ENCODE data around the gene HAUS1.
A peak's percentile ranks its signal among the peaks of the same experiment; 100 is the strongest.
"Not testable (repeated sequence)": the region's sequence is repeated elsewhere in the genome, so short reads cannot be mapped to it uniquely, and the experiment has no call there.

Gene HAUS1

GRCh38 chr18:46158499-46158898, 54.3 kb downstream of the HAUS1 start:
- no peak for DNase-seq (ENCODE audit: low read depth)

- no peak for DNase-seq (ENCODE audit: low read depth)
Observed at GRCh38 chr18:46160050-46160798, 56.0 kb downstream of the HAUS1 start.

DNA sequence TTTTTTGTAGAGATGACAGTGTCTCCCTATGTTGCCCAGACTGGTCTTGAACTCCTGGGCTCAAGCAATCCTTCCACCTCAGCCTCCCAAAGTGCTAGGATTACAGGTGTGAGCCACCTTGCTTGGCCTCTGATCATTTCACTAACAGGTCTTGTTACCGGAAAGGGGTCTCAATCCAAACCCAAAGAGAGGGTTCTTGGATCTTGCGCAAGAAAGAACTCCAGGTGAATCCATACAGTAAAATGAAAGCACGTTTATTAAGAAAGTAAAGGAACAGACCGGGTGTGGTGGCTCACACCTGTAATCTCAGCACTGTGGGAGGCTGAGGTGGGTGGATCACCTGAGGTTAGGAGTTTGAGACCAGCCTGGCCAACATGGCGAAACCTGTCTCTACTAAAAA, 56.7 kb downstream of the HAUS1 start:
- DNase-seq (ENCODE audit: low read depth): not testable (repeated sequence)

- DNase-seq (ENCODE audit: low read depth): no peak
Observed at GRCh38 chr18:46161703-46162396, 57.7 kb downstream of the HAUS1 start.

DNA sequence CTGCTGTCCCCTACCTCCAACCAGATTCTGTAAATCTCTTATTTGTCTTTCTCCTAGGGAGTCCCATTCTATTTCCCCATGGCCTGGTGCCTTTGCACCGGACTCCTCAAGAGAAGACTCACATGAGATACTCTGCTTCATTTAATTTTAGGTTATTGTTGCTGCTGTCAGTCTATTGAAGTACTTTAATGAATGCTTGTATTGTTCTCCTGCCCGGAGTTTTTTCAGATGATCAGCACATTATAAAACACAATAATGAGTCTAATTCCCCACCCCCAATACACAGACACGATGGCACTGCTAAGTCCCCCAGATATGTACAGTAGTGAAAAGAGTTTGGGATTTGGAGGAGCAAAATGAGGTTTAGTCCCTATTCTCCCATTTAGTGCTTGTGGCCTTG, 58.9 kb downstream of the HAUS1 start:
- no peak for DNase-seq (ENCODE audit: low read depth)

DNA sequence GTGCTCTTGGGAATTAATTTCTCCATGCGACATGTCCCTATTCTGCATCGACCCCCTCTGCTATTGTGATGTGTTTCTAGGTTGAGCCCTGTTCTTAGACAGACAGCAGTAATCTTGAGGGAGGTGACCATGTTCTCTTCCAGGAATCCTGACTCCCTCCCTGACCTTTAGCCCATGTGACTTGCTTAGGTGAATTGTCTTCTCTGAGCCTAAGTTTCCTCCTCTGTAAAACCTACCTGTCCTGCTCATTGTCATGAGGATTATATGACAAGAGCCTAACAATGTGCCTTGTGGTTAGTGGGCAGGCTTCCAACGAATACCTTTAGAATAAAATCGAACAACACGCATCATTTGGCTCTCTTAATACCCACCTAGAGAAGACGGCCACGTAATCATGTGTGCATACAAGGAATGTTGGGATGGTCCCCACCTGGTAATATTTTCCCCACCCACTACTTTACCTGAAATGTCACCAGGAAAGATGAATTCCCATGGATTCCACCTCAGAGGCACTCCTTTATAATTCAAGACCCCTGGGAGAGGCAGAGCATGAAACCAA, 59.8 kb downstream of the HAUS1 start:
- no peak for DNase-seq (ENCODE audit: low read depth)

GRCh38 chr18:46164502-46164901, 60.3 kb downstream of the HAUS1 start:
- DNase-seq (ENCODE audit: low read depth): not testable (repeated sequence)

- no peak for DNase-seq (ENCODE audit: low read depth)
Observed at GRCh38 chr18:46164920-46165319, 60.7 kb downstream of the HAUS1 start.

DNA sequence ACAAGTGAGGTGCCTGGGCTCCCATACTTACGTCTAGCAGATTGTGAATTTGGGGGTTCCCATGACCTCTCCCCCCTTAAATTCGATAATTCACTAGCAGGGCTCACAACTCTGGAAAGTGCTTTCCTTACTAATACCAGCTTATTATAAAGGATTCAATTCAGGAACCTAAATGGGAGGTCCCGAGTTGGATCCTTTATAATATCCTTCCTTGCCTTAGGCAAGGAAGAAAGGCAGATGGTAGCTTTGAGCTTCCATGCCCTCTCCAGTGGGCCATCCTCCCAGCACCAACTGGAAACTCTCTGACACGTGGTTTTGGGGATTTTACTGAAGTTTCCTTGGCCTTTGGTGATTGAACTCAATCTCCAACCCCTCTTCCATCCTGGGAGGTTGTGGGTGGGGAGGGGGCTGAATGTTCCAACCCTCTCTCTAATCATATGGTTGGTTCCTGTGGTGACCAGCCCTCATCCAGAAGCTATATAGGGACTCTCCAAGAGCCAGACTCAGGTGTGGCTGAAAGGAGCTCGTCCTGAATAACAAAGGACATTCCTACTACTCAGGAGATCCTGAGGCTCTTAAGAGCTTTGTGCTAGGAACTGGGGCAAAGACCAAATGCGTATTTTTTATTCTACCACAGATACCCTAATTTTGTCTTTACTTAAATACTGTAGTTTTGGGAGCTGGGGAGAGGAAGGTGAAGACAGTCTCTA, 62.2 kb downstream of the HAUS1 start:
- DNase-seq (ENCODE audit: low read depth): no peak

DNA sequence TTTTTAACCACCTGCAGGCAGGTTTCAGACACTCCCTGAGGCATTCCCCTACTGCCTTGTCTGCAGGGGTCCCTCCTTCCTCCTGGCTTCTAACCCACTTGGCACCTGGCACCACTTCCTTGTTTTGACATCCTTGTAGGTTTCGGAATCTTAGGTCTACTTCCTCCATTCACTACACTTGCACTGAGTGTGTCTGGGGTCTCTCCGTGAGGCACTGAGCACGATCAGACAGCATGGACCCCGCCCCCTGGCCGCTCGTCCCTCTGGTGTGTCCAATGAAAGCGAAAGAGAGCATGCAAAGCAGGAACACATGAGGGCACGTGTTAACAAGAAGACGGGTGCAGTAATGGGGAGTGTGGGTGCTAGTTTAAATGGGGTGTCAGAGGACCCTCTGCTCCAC, 63.8 kb downstream of the HAUS1 start:
- DNase-seq (ENCODE audit: low read depth): no peak

DNA sequence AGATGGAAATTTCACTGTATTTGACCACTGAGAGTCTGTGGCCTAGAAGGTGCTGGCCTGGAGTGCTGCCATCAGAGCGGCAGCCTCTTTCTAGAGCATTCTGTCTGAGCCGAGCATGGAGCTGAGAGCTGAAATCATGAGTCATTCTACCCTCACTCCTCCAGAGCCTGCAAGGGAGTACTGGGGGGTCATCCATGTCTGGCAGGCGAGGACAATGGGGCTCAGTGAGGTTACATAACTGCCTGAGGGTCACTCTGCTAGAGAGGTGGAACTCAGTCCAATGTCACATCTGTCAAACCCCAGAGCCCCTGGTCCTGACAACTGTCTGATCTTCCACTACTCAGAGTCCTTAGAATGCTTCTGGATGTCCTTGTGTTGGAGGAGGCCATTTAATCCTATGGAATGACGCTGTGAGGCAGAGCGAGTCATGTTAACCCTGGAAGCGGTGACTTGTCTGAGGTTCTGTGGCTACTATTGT, 65.3 kb downstream of the HAUS1 start:
- no peak for DNase-seq (ENCODE audit: low read depth)

DNA sequence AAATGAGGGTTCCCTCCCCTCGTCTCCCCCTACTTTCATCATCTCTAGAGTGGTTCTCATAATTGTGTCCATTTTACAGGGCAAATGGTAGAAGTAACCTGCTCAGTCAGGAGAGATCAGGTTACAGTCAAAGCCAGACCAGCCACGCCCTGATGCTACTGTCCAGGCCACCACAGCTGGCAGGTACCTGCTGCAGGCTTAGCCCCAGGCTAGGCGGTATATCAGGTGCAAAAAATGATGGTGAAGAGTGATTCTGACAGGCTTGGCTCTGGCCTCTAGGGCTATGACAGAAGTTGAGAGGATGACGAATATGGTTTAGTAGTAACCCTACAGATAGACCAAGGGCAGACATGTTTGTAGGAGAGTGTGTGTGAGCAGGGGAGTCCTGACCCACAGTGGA, 67.1 kb downstream of the HAUS1 start:
- no peak for DNase-seq (ENCODE audit: low read depth)

- peak; percentile 77 for DNase-seq (ENCODE audit: low read depth)
Observed at GRCh38 chr18:46173393-46174341, 69.5 kb downstream of the HAUS1 start.

- no peak for DNase-seq (ENCODE audit: low read depth)
Observed at GRCh38 chr18:46174342-46175041, 70.3 kb downstream of the HAUS1 start.

DNA sequence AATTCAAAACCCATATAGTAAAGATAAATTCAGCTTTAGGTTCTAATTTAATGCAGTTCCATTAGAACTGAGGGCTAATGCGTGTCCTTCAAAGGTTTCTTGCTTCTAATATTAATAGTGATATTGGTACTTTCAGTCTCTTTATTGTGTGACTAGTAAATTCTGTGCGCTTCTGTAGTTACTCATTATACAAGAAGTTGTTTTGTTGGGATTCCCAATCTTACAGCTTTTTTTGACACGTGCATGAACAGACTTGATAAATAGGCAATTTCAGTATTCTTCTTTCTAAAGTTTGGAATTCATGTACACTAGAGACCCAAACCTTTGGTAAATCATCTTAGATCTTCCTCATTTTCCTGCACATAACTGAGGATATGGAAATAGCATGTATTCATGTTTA, 71.8 kb downstream of the HAUS1 start:
- DNase-seq (ENCODE audit: low read depth): no peak

Data from CMK (cell line).